GM21447 (cell line): Measurements from ENCODE around the gene OPCML.

ENCODE experiments used
- ATAC-seq: cut with Tn5 transposase; IDR thresholded peaks from one replicate; pipeline ENCODE4 v1.9.1; 2021; ENCODE audit not compliant: unreplicated experiment

OPCML gene

DNA sequence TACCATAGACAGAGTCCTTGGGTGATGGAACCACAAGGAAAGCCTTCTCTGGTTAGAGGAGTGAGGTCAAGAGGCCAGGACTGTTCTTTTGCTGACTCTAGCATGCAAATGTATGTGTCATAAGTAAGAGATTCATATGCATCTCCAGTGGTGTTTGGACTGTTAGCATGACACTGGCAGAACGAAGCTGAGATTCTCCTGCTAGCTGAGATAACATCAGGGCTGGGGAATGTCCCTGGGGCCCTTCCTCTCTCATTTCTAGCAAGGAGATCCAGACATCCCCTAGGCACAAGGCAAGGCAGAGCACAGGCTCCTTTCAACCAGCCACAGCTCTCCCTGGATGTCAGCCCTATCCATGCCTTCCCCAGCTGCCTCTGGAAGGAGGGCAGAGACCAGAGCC is 711.3 kb downstream of the OPCML start:
- no peak for ATAC-seq

DNA sequence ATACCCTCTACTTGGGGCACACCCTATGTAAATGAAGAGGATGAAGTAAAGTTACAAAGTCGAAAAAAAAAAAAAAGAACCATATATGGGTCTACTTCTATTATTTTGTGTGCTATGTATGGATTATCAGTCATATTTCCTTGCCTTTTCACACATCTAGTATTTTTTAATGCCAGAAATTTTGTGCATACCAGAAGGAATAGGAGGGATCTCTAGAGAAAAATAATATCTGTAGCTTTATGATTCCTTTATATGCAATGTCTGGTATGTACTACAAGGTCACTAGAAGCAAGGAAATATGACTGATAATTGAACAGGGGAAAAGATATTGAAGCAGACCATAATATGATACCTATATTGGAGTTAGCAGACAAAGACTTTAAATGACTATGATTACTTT is 713.4 kb downstream of the OPCML start:
- ATAC-seq: no peak

DNA sequence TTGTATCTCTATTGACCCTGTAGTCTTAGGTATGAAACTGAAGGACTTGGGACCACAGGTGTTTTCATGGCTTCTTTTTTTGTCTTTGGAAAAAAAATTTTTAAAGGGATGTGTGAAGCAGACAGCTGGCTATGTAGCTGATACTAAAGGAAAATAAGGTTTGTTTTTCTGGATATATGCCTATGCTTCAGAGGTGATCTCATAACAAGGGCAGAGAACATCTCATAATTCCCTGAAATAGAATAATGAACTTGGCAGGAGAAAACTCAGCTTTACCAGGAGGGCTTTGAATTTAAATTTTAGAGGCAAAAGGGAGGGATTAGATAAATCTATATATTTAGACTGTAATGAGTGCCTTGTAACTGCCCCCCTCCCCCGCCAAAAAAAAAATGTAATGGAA is 714.9 kb downstream of the OPCML start:
- no peak for ATAC-seq

DNA sequence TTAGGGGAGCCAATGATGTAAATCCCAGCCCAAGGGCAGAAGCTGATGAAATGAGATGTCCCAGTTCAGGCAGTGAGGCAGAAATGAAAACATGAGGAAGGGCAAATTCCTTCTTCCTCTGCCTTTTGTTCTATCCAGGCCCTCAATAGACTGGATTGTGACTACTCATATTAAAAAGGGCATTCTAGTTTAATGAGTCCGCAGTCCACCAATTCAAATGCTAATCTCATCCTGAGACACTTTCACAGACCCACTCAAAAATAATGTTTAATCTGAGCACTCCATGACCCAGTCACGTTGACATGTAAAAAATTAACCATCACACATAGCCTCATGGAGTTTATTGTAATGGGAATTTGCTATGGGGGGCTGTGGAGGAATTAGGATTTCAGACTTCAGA is 717.9 kb downstream of the OPCML start:
- ATAC-seq: no peak

DNA sequence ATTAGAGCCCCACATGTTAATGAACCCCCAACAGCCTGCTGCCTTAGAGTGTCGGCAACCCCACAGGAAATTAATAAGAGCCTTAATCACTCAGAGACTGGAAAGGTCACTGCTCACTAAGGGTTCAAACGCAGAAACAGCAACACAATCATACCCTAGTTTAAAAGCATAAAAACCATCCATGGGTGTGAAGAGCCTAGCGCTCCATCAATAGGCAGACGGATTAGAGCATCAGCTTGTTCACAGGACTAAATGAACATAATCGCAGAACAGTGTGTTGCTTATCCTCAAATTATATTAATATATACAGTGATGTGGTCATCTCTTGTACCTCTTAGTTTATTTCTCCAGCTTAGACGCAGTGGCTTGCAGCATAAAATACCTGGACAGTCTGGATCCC is 720.7 kb downstream of the OPCML start:
- ATAC-seq: no peak

DNA sequence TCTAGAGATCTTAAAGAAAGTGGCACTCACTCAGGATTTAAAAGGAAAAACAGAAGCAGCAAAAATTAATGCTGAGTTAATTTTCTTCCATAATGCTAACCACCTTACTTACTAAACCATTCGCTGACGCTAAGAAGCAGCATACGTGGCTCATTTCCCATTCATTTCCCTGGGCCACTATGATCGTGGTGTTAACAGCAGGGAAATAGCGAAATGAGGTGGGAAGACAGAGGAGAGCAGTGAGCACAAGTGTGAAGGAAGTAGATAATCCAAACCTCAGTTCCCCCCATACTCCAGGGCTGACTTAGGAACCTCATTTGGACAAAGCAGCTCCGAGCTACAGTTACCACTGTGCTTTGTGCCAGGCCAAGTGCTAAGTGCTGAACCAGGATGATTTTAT is 723.2 kb downstream of the OPCML start:
- ATAC-seq: no peak

DNA sequence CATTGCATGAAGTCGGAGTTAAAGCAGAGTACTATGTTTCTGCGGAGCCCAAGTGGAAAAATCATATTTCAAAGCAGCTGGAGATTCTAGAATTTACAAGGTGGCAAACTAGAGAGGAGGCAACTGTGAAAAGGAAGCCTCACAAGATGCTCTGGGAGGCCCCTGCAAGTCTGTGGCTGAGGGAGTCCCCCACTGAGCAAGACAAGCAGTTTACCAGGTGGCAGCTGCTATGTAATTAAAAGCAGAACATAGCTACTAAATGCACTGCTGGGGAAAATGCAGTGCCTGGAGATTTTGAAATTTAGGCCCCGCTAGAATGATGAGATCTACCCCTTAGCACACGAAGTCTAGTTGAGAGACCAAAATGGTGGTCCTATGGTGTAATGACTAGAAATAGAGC is 728.0 kb downstream of the OPCML start:
- no peak for ATAC-seq

DNA sequence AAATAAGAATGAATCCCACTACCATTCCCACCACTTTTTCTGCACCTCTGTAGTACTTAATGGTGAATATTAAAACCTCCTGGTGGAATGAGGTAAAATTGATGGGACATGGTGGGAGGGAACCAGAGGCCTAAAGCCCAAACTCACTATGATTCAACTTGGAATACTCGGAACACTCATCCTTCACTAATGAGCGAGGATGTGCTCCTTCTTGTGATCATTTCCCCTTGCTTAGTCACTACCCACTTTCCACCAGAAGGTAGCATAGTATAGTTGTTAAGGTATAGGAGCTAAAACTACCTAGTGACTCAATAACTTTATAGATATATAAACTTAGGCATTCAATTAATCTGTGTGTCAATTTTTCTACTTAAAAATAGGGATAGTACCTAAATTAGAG is 728.9 kb downstream of the OPCML start:
- no peak for ATAC-seq

DNA sequence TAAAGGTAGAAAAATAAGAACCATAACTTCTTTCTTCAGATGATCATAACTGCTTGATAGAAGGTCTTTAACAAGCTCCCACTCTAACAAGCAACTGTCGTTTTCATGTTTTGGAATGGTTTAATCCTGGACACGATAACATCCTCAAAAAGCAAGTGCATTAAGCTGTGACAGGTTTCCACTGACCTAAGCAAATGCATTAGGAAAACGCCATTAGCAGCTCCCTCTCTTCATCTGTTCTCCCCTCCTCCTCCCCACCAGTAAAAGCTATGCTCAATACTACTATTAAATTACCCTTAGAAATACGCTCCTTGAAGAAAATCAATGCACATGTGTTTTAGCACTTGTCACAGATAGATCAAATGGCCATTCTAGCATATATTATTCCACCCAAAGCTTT is 729.4 kb downstream of the OPCML start:
- no peak for ATAC-seq

DNA sequence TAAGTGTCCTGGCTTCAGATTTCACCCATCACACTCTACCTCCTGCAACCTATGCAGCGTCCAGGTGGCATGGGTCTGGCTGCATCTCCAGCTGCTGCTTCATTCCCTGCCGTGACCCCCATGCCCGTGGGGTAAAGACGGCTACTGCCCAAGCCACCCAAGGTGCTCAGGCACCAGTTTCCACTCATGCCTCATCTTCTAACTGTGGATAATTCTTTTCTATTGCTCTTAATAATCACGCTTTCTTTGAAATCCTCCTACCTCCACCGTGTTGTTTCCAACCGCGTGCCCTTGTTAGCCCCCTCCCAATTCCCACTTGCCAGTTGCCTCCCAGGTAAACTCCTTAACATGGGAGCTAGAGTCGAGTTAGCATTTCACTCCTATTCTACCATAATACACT is 738.5 kb downstream of the OPCML start:
- ATAC-seq: no peak

DNA sequence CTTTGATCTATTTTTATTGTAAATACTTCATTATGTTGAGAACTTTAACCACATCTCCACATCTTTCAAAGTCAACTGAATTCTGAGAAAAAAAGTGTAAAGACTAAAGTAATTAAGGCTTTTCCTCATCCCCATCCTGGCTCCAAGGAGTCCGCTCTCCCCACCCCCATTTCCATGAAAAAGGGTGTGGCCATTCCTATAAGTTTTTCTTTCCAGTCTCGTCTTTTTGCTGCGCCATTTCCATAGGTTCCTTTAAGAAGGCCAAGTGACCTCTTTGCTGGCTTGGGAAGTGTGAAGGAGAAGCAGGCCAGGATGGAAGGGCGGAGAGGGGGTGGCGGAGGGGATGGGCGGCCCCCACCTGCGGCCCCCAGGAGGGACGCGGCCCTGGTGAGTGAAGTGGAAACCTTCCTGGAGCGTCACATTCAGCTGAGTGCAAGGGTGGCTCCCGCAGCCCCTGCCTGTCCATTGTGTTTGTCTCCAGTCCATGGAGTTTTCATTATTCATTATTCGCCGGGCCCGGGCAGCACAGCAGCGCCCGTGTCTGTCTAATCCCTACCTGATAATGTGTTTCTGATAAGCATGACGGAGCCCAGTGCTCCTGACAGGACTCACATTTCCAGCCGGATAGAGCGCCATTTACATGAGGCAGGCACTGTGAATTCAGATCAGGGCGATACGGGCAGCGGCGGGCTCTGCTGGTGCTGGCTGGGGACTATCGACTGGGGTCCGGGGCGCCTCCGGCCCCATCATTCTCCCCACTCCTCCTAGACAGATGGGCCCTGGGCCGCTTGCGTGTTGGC is 739.8 kb downstream of the OPCML start:
- ATAC-seq: no peak

DNA sequence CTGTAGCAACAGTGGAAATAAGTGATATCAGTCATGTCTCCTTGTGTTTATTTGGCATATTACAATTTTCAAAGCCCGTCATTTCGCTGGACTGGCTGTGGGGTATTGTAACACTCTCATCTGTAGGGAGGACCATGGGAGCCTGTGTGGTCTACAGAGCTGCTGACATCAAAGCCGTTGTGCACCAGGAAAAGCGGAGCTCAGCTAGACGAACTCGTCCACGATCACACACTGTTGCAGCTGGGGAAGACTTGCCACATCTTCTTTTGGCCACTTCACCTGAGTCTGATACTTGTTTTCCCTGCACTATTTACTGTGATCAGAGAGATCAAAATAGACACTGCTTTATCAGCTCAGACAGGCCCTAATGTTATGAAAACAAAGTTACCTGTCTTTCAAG is 741.3 kb downstream of the OPCML start:
- no peak for ATAC-seq

DNA sequence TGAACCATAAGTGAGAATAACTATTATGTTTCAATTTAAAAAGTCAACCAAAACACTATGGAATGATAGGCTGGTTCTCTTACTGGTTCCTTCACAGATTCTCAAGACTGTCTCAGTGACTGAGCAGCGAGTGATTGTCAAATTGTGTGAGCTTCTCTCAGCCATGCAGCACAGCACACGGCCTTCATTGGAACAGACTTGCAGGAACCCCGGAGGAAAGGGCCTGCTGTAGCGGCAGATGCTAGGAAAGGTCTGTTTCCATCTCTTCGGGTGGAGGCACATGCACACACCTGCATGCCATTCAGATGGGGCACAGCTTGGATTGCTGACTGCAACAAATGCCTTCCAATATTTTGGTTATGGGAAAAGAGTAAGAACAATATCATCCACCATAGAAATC is 741.8 kb downstream of the OPCML start:
- no peak for ATAC-seq

DNA sequence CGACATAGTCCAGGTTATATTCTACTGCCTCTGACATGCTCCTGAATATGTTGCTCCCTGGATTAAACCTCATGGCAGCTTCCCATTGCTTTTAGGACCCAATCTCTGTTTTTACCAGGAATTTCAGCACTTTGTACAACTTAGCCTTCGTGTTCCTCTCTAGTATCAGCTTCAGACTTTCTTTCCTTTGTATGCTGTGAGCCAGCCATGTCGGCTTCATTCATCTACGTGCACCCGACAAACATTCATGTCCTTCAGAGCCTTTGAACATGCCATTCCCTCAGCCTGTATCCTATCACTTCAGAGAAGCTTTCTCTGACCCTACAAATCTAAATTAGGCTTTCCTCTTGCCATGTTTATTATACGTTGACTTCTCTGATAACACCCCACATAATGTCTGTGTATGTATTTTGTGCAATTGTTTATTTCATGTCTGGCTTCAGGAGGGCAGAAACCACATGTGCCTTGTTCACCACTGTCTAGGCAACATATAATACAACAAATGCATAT is 743.4 kb downstream of the OPCML start:
- no peak for ATAC-seq

DNA sequence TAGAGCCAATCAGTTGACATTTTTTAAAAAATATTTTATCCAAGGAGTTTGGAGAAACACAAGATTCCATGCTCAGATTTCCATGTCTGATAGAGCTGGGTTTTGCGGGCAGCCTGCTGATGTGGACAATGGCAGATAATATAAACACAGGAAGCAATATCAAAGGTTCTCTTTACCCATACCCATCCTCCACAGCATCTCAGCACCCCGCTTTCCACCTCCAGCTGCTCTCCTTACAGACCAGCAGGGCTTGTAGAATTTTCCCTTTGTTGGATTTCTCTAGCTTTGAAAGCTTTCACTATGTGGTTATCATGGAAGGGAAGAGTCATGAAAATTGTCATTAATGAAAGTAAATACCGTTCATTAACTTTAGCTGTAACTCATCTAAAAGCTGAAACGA is 746.4 kb downstream of the OPCML start:
- no peak for ATAC-seq

DNA sequence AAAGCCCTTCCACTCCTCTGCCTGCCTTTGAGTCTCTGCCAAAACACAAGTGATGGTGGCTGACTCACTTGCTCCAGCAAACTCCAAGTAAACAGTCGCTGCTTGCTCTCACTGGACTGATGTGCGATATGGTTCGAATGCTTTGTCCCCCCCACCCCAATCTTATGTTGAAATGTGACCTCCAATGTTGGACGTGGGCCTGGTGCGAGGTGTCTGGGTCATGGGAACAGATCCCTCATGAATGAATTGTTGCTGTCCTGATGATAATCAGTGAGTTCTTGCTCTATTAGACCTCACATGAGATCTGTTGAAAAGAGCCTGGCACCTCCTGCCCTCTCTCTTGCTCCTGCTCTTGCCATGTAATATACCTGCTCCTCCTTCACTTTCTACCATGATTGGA is 747.9 kb downstream of the OPCML start:
- no peak for ATAC-seq

DNA sequence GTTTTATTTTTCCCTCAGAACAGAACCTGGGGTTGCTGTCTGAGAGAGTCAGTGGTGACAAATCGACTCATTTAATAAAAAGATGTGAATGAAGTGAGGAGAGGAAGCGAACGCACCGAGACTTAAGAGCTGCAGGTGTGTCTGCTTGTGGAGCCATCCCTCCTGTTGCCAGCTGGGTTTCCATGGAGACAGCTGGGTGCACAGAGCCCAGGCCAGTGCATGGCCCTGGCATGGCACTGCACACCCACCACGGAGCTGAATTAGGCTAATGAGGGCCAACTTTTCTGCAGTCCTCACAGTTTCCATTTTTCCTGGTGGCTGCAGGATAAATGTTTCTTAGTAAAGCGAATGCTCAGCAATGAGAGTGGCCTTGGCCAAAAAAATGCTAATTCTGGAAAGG is 750.2 kb downstream of the OPCML start:
- ATAC-seq: no peak

DNA sequence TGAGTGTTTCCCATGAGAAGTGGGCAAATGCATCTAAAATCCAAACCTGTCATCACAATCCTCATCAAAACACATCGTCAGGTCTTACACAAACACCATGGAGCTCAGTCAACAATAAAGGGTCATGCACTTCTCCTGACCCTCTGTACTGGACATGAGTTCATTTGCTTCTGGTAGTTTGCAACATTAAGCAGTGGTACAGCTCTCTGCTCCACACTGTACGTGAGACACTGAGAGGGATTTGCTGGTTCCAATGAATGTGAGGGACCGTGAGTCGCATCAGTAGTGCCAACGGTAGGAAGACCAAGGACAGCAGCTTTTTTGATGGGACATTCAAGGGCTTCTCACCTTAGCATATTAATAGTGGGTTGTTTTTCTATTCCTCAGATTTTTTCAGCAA is 752.3 kb downstream of the OPCML start:
- ATAC-seq: no peak

DNA sequence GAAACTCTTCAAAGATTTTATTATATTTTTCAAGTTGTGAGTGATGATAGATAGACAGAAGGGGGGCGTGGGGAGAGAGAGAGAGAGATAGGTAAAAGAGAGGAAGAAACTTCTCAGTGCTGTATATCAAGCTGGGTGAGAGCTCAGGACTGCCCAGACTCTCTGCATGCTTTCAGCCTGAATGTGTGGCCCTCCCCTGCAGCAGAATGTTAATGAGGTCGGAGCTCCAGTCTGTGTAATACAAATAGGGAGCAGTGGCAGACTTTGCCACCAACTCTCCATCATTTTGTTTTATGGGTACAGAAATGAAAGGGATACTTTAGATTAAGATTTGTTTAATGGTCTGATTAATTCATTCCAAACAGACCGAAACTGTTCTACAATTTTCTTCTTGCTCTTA is 752.8 kb downstream of the OPCML start:
- no peak for ATAC-seq

DNA sequence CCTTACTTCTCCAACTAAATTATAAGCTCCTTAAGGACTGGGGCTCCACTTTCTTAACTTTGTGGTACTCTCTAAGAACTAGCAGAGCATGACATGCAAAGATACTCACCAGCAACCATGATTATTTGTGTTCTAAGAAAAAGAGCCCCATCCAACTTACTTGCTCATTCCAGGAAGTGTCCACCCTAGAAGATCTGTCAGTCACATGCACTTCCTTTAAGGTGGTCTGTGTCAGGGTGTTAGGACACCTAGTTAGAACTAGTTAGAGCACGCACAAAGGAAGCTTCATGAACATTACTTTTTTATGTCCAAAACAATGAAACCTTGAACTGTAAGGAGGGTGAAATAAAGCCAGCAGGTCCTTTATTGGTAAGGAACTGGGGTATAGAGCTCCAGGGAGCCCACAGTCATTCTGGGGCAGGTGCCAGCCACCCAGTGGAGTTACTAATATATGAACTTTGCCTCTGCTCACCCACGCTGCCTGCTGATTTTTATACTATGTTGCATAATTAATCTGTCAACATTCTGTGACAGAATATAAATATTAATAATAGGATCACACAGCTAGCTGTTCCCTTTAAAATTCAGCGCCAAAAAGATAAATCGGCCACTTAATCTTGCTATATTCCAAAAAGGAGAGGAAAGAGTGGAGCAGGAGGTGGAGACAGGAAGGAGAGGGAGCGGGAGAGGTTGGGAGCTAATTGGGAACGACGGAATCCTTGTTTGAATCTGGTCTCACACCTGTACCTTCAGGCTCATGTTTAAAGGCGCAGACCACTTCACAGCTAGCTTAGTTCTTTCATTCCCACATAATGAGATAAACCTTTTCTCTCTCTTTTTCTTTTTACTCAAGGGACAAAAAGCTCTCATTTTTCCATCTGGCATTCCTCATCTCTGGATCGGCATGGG is 755.0 kb downstream of the OPCML start:
- ATAC-seq: no peak

DNA sequence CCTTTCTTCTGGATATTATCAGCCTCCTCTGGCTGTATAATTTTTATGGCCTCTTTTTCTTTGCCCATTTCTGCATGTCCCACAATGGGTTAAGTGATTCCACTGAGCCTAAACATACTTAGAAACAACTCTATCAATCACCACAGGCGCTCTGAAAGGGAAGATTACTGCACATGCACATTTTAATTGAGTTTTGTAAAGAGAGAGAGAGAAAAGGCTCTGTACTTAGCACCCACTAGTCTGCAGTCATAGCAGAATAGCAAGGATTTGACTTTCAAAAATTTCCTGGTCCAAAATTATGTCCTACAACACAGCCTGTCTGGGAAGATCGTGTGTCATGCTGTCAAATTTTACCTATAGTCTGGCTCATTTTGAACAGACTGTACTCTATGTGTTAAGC is 758.5 kb downstream of the OPCML start:
- ATAC-seq: no peak
